Thyroid gland (tissue), 4 donors: Measurements from ENCODE around the gene VGLL4. TPM values are rescaled to one million over a fixed set of nuclear protein-coding genes. Genes with fewer than 3 reads are reported as not detected.

ENCODE experiments used
- DNase-seq, 2 donors: peaks; one replicate each; pipeline ENCODE4 v3.0.0-alpha.2; 2019
- H3K27ac ChIP-seq, 3 donors: fragments of 200-600 bp; sonication (generic); 1 replicate in 2 of 3; 2 replicates in 1 of 3; pipeline ENCODE4 v1.5.1; 2016 to 2019; ENCODE audit warnings: mild to moderate bottlenecking in 1 of 3, moderate library complexity in 1 of 3
- H3K27me3 ChIP-seq: fragments of 200-600 bp; sonication (generic); one replicate; pipeline ENCODE4 v1.5.1; 2019
- H3K36me3 ChIP-seq, 2 donors: fragments of 200-600 bp; sonication (generic); one replicate each; pipeline ENCODE4 v1.5.1; 2016 to 2019
- H3K4me1 ChIP-seq, 2 donors: fragments of 200-600 bp; sonication (generic); one replicate each; pipeline ENCODE4 v1.5.1; 2017 to 2019
- H3K4me3 ChIP-seq, 3 donors: fragments of 200-600 bp; sonication (generic); replicated peaks in 1 of 3; 1 replicate in 2 of 3; 2 replicates in 1 of 3; pipeline ENCODE4 v1.5.1; 2016; ENCODE audit warnings: mild to moderate bottlenecking in 1 of 3
- H3K9me3 ChIP-seq: fragments of 200-600 bp; sonication (generic); one replicate; pipeline ENCODE4 v1.5.1; 2017
- POLR2A ChIP-seq, 2 donors: fragments of 450-650 bp; IDR thresholded peaks; one replicate each; pipeline ENCODE4 v1.6.1; 2017; ENCODE audit warnings: antibody characterized with exemption in 2 of 2, mild to moderate bottlenecking in 2 of 2, moderate library complexity in 1 of 2
- WGBS, 2 donors: methylation state at CpG; one replicate each; pipeline ENCODE4 v1.1.5; 2017; 5-methylcytosine and 5-hydroxymethylcytosine counted together
- intact Hi-C: fragments of 100-400 bp; cut with DNase I; formaldehyde crosslinking; loops from one replicate; pipeline ENCODE4 v1.15.1; 2023
- total RNA-seq, 4 donors: library from RNA; depleted of rRNA; stranded (reverse); fragments of >200 nt; gene quantifications; one replicate each; pipeline ENCODE4 v1.2.3, GENCODE V29; 2016
- TF ChIP-seq, protein P1 (sequence below), 6 experiments: fragments of 200-600 bp in 3 of 6; fragments of 450-650 bp in 3 of 6; sonication (generic) in 3 of 6; IDR thresholded peaks; one replicate each; pipeline ENCODE4 v1.5.1; 2016 to 2019; ENCODE audit warnings: antibody characterized with exemption in 6 of 6, mild to moderate bottlenecking in 2 of 6, inconsistent platforms in 1 of 6, moderate library complexity in 1 of 6

The VGLL4 gene
- total RNA-seq, 4 donors from 2014 or later: 96.0 to 142 (median 131) TPM

DNA sequence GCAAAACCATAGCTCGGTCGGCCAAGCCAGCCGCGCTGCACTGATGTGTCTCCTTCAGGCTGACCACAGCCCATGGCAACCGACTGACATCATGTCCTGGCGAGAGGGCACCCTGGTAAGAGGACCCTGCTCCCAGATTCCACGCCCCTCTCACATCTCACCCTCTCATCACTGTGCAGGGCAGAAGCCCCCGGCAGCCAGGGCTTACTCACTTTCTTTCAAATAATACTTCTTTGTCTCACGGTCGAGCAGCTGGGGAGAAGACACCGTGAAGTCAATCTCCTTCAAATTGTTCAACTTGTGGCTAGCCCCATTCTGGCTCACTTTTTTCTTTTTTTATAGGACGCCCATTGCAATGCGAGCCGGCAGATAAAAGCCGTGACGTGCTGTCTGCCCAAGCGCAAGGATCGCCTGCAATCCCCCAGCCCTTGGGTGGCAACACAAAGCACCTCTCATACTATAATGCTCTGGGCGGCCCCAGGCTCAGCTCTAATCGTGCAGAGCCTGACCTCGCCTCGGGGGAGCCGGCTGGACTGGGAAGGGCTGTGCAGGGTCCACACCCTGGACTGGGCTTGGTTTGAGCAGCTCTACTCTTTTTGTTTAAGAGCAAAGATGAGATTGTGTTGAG, 33.6 kb downstream of the VGLL4 start:
- no peak for DNase-seq
- no peak for TF ChIP-seq POLR2A (IDR thresholded peaks at IDR 0.05)
- TF ChIP-seq, protein P1, sequence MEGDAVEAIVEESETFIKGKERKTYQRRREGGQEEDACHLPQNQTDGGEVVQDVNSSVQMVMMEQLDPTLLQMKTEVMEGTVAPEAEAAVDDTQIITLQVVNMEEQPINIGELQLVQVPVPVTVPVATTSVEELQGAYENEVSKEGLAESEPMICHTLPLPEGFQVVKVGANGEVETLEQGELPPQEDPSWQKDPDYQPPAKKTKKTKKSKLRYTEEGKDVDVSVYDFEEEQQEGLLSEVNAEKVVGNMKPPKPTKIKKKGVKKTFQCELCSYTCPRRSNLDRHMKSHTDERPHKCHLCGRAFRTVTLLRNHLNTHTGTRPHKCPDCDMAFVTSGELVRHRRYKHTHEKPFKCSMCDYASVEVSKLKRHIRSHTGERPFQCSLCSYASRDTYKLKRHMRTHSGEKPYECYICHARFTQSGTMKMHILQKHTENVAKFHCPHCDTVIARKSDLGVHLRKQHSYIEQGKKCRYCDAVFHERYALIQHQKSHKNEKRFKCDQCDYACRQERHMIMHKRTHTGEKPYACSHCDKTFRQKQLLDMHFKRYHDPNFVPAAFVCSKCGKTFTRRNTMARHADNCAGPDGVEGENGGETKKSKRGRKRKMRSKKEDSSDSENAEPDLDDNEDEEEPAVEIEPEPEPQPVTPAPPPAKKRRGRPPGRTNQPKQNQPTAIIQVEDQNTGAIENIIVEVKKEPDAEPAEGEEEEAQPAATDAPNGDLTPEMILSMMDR (IDR thresholded peaks at IDR 0.05): no peak
- no peak overlapping the region for H3K4me3 ChIP-seq
- no peaks in the 10 kb centered on the region for H3K36me3 ChIP-seq
- no peaks in the 10 kb centered on the region for H3K27me3 ChIP-seq
- intact Hi-C loops: no loop called here
- WGBS, 2 donors: 84 to 86% methylated on average over 22 to 23 of the region's 23 CpGs
- H3K9me3 ChIP-seq: no peaks in the 10 kb centered on the region
- no peak overlapping the region for H3K27ac ChIP-seq
- H3K4me1 ChIP-seq: peaks cover 33 to 81% of the 10 kb centered on the region in 2 donors

DNA sequence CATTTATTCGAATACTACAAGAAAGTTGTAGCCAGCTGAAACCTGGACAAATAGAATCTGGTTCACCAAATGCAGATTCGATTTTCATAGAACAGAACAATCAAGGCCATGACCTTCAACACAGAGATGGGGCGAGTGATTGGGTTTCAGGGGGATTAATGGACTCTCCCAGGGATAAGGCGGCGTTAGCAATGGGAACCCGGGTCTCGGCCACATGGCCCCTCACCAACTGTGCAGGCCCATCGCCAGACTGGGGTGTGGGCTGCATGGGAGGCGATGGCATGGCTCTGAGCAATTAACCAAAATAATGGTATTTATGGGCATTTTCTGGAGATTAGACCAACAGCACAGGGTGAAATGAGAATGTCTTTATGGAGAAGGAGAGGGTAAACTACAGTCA, 34.2 kb downstream of the VGLL4 start:
- TF ChIP-seq POLR2A (IDR thresholded peaks at IDR 0.05): no peak
- TF ChIP-seq, protein P1 (IDR thresholded peaks at IDR 0.05): no peak
- no peak for DNase-seq
- no peaks in the 10 kb centered on the region for H3K27me3 ChIP-seq
- WGBS, 2 donors: 90 to 93% methylated on average over 9 of the region's 9 CpGs
- H3K27ac ChIP-seq: no peak overlapping the region
- no peaks in the 10 kb centered on the region for H3K9me3 ChIP-seq
- H3K4me1 ChIP-seq: peaks cover 28 to 78% of the 10 kb centered on the region in 2 donors
- intact Hi-C loops: no loop called here
- no peak overlapping the region for H3K4me3 ChIP-seq
- H3K36me3 ChIP-seq: no peaks in the 10 kb centered on the region

DNA sequence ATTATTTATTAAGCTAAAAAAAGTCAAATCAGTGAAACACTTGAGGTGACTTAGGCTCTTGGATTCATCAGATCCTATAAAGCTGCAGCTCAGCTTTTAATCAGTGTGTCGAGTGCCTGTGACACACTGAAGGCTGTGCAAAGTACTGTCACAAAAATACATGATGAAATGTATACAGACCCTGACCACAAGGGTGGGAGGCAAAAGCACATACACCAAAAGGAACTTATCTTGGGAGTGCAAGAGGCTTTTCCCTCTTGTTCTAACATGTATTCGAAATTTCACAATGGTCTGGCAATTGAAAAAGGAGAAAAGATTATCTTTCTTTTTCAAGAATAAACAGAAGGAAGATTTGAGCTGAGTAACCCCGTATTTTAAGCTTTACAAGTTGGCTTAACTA, 35.9 kb downstream of the VGLL4 start:
- peak overlapping the region in 1 of 3 donors; percentile 21 for H3K27ac ChIP-seq
- TF ChIP-seq, protein P1 (IDR thresholded peaks at IDR 0.05): no peak
- no peak for TF ChIP-seq POLR2A (IDR thresholded peaks at IDR 0.05)

DNA sequence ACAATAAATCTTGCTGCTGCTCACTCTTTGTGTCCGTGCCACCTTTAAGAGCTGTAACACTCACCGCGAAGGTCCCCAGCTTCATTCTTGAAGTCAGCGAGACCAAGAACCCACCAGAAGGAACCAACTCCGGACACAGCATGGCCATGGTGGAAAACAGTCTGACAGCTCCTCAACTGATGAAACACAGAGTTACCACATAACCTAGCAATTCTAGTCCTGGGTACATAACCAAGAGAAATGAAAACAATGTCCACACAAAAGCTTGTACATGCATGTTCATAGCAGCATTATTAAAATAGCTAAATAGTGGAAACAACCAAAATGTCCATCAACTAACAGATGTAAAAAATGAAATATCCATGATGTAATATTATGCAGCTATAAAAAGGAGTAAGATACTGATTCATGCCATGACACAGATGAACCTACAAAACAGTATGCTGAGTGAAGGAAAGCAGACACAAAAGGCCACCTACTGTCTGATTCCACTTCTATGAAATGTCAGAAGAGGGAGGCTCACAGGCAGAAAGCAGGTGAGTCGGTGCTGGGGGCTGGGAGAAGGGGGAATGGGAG, 36.8 kb downstream of the VGLL4 start:
- 68 to 80% methylated on average over 6 of the region's 6 CpGs for WGBS, 2 donors
- Histone ChIP-seq H3K4me1 (peaks cover 10 to 66% of the 10 kb centered on the region in 2 donors), H3K27ac (no peak overlapping the region)

More for the DNA sequence above, 35.9 kb downstream of the VGLL4 start:
- Histone ChIP-seq H3K9me3 (no peaks in the 10 kb centered on the region), H3K4me1 (peaks cover 18 to 71% of the 10 kb centered on the region in 2 donors), H3K4me3 (no peak overlapping the region), H3K36me3 (no peaks in the 10 kb centered on the region), H3K27me3 (no peaks in the 10 kb centered on the region)
- 60% methylated on average over 3 of the region's 3 CpGs for WGBS, 2 donors
- no peak for DNase-seq
- intact Hi-C loops: no loop called here

More for the DNA sequence above, 36.8 kb downstream of the VGLL4 start:
- Histone ChIP-seq H3K4me3 (no peak overlapping the region), H3K9me3 (no peaks in the 10 kb centered on the region), H3K36me3 (no peaks in the 10 kb centered on the region), H3K27me3 (no peaks in the 10 kb centered on the region)
- intact Hi-C loops: no loop called here
- no peak for DNase-seq
- TF ChIP-seq POLR2A (IDR thresholded peaks at IDR 0.05): no peak
- TF ChIP-seq, protein P1 (IDR thresholded peaks at IDR 0.05): no peak
